Ascending aorta (tissue), 2 donors: ENCODE results near the gene TMEM213. TPM values are rescaled to one million over a fixed set of nuclear protein-coding genes. Genes with fewer than 3 reads are reported as not detected.

Experiments used
- DNase-seq, 2 donors: peaks; one replicate each; pipeline ENCODE4 v3.0.0-alpha.2; 2019; ENCODE audit warnings: low spot score in 2 of 2
- H3K27ac ChIP-seq, 2 donors: fragments of 200-600 bp; sonication (generic); one replicate each; pipeline ENCODE4 v1.5.1; 2016 to 2017; ENCODE audit warnings: mild to moderate bottlenecking in 1 of 2
- H3K27me3 ChIP-seq: fragments of 200-600 bp; sonication (generic); one replicate; pipeline ENCODE4 v1.5.1; 2017
- H3K36me3 ChIP-seq, 2 donors: fragments of 200-600 bp; sonication (generic); one replicate each; pipeline ENCODE4 v1.5.1; 2016
- H3K4me1 ChIP-seq, 2 donors: fragments of 200-600 bp; sonication (generic); one replicate each; pipeline ENCODE4 v1.5.1; 2016 to 2017; ENCODE audit warnings: mild to moderate bottlenecking in 1 of 2
- H3K4me3 ChIP-seq, 2 donors: fragments of 200-600 bp; sonication (generic); one replicate each; pipeline ENCODE4 v1.5.1; 2016 to 2017; ENCODE audit warnings: mild to moderate bottlenecking in 1 of 2
- H3K9me3 ChIP-seq, 2 donors: fragments of 200-600 bp; sonication (generic); one replicate each; pipeline ENCODE4 v1.5.1; 2016
- CTCF ChIP-seq, 3 experiments: fragments of 200-600 bp in 2 of 3; fragments of 450-650 bp in 1 of 3; sonication (generic) in 2 of 3; IDR thresholded peaks; one replicate each; pipeline ENCODE4 v1.5.1; 2016 to 2019; ENCODE audit warnings: antibody characterized with exemption in 3 of 3, mild to moderate bottlenecking in 1 of 3, moderate library complexity in 1 of 3
- intact Hi-C: fragments of 100-400 bp; cut with DNase I; formaldehyde crosslinking; loops from one replicate; pipeline ENCODE4 v1.15.1; 2023
- total RNA-seq: library from RNA; depleted of rRNA; stranded (reverse); fragments of >200 nt; gene quantifications from one replicate; pipeline ENCODE4 v1.1.0, GENCODE V29; 2016

TMEM213 gene
- total RNA-seq, 1 donor from 2014 or later = not detected

- no peaks in the 10 kb centered on the region for H3K36me3 ChIP-seq
- no peak for DNase-seq
- no peak overlapping the region for H3K27ac ChIP-seq
- H3K27me3 ChIP-seq = no peaks in the 10 kb centered on the region
- TF ChIP-seq CTCF (IDR thresholded peaks at IDR 0.05) = no peak
- H3K4me1 ChIP-seq = no peaks in the 10 kb centered on the region
- H3K4me3 ChIP-seq = no peak overlapping the region
- H3K9me3 ChIP-seq = no peaks in the 10 kb centered on the region
- intact Hi-C loops = no loop called here
Observed at GRCh38 chr7:138756591-138757242, 41.1 kb upstream of the TMEM213 start.

DNA sequence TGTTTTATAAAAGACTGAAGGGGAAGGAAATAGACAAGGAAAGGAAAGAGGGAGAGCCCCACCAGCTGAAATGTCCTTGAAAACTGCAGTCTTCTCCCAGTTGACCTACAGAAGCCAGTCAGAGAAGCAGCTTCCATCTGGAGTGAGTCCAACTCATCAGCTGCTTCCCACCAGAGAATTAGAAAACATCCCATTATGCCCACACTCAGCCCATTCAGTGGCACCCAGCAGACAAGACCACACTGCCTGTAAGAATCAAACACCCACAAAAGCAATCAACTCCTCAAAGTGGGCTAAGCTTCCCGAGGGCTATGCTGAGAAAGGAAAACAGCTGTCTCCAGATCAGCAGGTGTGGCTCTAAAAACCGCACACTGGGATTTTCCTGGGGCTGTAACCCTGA lies 29.6 kb upstream of the TMEM213 start:
- intact Hi-C loops = no loop called here
- TF ChIP-seq CTCF (IDR thresholded peaks at IDR 0.05) = no peak
- DNase-seq = no peak
- Histone ChIP-seq H3K9me3 (no peaks in the 10 kb centered on the region), H3K4me3 (no peak overlapping the region), H3K4me1 (no peaks in the 10 kb centered on the region), H3K27ac (no peak overlapping the region), H3K27me3 (no peaks in the 10 kb centered on the region), H3K36me3 (no peaks in the 10 kb centered on the region)

- DNase-seq = no peak
- TF ChIP-seq CTCF (IDR thresholded peaks at IDR 0.05) = no peak
- Histone ChIP-seq H3K4me1 (no peaks in the 10 kb centered on the region), H3K4me3 (no peak overlapping the region), H3K9me3 (no peaks in the 10 kb centered on the region), H3K27me3 (no peaks in the 10 kb centered on the region), H3K27ac (no peak overlapping the region), H3K36me3 (no peaks in the 10 kb centered on the region)
- intact Hi-C loops = no loop called here
Observed at GRCh38 chr7:138770904-138771303, 26.9 kb upstream of the TMEM213 start.

- Histone ChIP-seq H3K4me3 (no peak overlapping the region), H3K9me3 (no peaks in the 10 kb centered on the region), H3K27ac (no peak overlapping the region), H3K36me3 (no peaks in the 10 kb centered on the region), H3K4me1 (no peaks in the 10 kb centered on the region), H3K27me3 (no peaks in the 10 kb centered on the region)
- no peak for DNase-seq
- intact Hi-C loops = no loop called here
- no peak for TF ChIP-seq CTCF (IDR thresholded peaks at IDR 0.05)
Observed at GRCh38 chr7:138773176-138773575, 24.6 kb upstream of the TMEM213 start.

DNA sequence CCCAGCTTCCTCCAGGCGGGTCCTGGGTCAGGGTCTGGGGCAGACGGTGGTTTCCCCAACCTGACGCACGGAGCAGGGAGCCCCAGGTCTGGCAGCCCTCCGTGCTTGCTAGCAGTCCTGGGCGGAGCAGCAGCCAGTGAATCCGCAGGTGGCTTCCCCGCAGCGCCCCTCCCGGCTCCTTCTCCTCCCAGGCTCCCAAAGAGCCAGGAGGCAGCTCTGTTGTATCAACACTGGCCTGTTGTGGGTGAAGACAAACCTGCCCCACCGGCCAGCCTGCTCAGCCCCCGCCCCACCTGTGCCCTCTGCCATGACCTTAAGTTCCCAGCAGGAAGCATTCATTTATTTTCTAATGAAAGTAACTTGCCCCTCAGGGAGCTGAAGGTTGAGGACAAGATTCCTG lies 24.0 kb upstream of the TMEM213 start:
- Histone ChIP-seq H3K27ac (no peak overlapping the region), H3K9me3 (no peaks in the 10 kb centered on the region), H3K27me3 (no peaks in the 10 kb centered on the region), H3K36me3 (no peaks in the 10 kb centered on the region), H3K4me3 (no peak overlapping the region), H3K4me1 (no peaks in the 10 kb centered on the region)
- intact Hi-C loops = no loop called here
- DNase-seq = no peak
- no peak for TF ChIP-seq CTCF (IDR thresholded peaks at IDR 0.05)
